GM12872 (cell line): ENCODE results near the gene PPP2CA.

Experiments
- TF ChIP-seq, protein P1 (sequence below): IDR thresholded peaks from 3 replicates; pipeline ENCODE4 v1.5.1; 2011; ENCODE audit warnings: low read depth, mild to moderate bottlenecking, low read length, moderate library complexity; ENCODE audit not compliant: insufficient read depth

The PPP2CA gene

DNA sequence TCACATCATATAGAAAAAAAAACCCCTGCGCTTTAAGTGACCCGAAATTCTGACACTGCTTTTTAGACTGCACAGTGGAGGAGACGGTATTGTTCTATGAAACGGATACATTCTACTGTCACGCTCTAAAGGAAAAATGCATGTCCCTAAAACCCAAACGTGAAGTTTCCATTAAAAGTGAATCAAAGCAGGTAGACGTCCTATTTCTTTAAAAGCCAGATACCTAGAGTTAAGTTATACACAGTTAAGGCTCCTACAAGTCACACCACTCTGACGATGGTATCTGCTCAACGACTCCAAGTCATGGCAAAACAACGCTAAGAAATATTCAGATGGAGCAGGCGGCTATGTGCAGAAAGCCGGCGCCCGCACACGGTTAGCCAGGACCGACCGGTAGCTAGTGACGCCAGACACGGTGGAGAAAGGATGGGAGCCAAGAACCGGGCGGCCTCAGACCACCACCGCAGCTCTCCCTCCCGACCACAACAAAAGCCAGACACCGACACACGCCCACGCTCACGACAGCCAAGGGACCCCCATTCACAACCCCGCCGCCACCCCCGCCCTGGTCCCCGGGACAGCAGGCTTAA, 49.9 kb downstream of the PPP2CA start:
- TF ChIP-seq, protein P1, sequence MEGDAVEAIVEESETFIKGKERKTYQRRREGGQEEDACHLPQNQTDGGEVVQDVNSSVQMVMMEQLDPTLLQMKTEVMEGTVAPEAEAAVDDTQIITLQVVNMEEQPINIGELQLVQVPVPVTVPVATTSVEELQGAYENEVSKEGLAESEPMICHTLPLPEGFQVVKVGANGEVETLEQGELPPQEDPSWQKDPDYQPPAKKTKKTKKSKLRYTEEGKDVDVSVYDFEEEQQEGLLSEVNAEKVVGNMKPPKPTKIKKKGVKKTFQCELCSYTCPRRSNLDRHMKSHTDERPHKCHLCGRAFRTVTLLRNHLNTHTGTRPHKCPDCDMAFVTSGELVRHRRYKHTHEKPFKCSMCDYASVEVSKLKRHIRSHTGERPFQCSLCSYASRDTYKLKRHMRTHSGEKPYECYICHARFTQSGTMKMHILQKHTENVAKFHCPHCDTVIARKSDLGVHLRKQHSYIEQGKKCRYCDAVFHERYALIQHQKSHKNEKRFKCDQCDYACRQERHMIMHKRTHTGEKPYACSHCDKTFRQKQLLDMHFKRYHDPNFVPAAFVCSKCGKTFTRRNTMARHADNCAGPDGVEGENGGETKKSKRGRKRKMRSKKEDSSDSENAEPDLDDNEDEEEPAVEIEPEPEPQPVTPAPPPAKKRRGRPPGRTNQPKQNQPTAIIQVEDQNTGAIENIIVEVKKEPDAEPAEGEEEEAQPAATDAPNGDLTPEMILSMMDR: no peak

DNA sequence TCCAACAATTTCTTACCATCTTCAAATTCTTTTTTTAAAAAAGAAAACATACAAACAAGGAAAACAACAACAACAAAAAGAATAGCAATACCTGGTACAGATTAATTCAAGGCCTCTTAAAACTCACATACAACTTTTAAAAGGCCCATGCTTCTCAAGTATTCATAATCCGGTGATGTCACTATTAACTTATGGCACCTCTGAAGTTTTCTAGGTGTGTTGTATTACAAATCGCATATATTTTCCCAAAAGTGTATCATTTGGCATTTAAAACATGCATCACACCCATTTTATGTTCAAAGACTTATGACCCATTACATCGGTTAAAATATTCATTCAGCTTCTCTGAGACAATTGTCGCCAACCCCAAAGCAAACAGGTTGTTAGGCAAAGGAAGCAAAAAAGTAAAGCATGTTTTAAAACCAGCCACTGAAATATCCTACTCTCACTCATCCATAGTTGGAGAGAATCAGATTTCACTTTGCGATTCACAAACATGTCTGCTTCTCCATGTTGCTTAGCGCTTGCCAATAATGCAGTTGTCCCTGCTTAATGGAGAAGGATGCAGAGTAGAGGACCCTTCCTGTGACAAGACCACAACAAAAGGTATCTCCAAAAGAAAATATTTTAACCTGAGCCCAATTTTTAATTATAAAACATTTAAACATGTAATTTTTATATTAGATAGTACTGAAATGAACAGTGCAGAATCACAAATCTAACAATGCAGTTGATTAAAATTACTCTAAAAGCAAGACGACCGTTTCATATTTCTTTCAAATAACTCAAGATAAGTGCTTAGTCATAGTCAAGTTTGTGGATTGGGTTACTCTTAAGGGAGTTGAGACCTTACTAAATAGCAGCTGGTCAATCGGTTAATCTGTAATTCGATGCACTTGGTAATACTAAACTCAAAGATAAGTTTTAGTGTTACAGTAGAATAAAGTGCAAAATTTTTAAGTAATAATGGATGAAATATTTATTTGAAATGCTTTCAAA, 50.7 kb downstream of the PPP2CA start:
- TF ChIP-seq, protein P1: no peak

DNA sequence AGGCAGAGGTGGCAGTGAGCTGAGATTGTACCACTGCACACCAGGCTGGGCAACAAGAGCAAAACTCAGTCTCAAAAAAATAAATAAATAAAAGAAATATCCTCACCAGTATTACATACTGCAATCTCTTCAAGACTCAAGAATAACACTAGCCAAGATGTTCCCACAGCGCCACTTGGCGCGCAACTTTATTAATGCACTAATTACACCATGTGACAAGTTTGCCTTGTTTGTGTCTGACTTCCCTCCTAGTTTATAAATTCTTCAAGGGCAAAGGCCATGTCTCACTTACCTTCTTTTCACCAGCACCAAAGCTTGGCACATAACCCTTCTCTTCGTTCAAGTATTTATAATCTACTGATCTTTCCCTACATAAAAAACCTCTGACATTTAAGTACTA, 53.9 kb downstream of the PPP2CA start:
- TF ChIP-seq, protein P1: no peak

DNA sequence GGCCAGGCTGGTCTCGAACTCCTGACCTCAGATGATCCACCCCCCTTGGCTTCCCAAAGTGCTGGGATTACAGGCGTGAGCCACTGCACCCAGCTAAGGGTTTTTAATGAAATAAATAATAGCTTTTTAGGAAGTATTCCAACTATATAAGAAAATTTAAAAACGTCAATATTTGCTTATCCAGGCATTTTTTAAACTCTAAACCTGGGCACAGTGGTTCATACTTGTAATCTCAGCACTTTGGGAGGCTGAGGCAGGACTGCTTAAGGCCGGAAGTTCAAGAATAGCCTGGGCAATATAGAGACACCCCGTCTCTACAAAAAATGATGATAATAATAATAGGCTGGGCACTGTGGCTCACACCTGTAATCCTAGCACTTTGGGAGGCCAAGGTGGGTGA, 63.3 kb downstream of the PPP2CA start:
- TF ChIP-seq, protein P1: no peak

DNA sequence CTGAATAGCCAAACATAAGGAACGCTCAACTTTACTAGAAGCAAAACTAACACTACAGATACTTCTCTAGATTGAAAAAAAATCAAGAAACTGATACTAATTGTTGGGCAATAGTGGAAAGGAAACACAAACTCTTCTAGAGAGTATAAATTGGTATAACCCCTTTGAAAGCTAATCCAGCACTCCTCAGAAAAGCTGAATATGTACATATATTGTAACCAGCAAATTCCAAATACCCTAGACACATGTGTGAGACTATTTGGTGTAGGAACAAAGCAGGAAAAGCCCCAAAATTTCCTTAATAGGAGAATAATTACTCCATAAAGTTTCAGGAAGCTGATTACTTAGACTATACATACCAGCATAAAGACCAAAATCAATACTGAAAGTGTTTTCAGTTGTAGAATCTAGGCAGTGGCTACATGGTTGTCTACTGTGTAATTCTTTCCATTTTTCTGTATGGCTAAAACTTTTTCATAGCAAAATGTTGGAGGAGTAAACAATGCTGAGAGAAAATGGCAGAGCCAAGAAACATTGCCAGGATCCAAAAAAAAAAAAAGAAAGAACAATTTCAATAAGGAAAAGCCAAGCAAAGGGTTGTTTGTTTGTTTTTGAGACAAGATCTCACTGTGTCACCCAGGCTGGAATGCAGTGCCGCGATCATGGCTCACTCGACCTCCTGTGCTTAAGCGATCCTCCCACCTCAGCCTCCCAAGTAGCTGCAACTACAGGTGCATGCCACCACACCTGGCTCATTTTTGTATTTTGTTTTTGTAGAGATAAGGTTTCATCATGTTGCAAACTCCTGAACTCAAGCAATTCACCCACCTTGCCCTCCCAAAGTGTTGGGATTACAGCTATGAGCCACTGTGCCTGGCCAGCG, 64.1 kb downstream of the PPP2CA start:
- TF ChIP-seq, protein P1: no peak

DNA sequence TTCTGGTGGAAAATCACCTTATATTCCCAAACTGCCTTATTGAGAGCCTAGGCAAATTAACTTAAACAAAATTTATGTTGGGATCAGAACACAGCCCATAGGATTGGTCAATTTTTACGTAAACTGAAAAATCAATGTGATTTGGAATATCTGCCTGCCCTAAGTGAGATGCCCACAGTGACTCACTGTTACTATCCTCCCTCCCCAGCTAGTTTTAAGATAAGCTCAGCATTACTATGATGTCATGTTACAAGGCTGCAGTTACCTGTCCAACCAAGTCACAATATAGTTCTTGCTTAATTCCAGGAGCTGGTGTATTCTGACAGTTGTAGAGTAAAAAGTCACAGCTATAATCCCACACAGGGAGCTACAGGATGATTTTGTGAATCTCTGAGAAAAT, 72.2 kb downstream of the PPP2CA start:
- TF ChIP-seq, protein P1: no peak

DNA sequence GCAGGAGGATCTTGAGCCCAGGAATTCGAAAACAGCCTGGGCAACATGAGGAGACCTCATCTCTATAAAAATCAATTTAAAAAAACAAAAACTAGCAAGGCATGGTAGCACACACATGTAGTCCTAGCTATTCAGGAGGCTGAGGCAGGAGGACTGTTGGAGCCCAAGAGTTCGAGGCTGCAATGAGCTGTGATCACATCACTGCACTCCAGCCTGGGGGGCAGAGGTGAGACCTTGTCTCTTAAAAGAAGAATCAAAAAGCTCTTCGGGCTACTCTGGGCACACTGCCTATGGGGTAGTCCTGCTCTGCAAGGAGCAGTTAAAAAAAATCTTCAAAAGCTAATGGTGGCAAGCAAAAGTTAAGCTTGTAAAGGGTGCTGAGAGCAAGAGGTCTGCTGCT, 72.6 kb downstream of the PPP2CA start:
- TF ChIP-seq, protein P1: no peak
